ENCODE data around the gene C4BPA.
A peak's percentile ranks its signal among the peaks of the same experiment; 100 is the strongest.

C4BPA gene

GRCh38 chr1:207077012-207077411 lies 27.0 kb upstream of the C4BPA start:
- H3K9me3 ChIP-seq (ENCODE audit: insufficient read depth, low read length), result no peaks in the 10 kb centered on the region
- DNase-seq (ENCODE audit: low read depth, low spot score), result no peak
- TF ChIP-seq YY1 (IDR thresholded peaks at IDR 0.05; ENCODE audit: insufficient read depth, insufficient read length), result no peak
- no peak for TF ChIP-seq ZNF274 (IDR thresholded peaks at IDR 0.05; ENCODE audit: low read depth, low read length)
- no peak for TF ChIP-seq SUZ12 (IDR thresholded peaks at IDR 0.05; ENCODE audit: extremely low read depth, insufficient read depth, insufficient read length)
- H3K9ac ChIP-seq (ENCODE audit: insufficient read length, low read depth), result no peak overlapping the region
- no peaks in the 10 kb centered on the region for H3K4me1 ChIP-seq (ENCODE audit: insufficient read depth, insufficient read length)
- no peak overlapping the region for H3K4me3 ChIP-seq (ENCODE audit: insufficient read length, low read depth)
- H3K27me3 ChIP-seq (ENCODE audit: insufficient read depth, insufficient read length), result no peaks in the 10 kb centered on the region
- peaks cover 8% of the 10 kb centered on the region for H3K36me3 ChIP-seq (ENCODE audit: insufficient read depth, insufficient read length, low read length)

- Histone ChIP-seq H3K36me3 (ENCODE audit: insufficient read depth, insufficient read length, low read length) (peaks cover 4% of the 10 kb centered on the region), H3K9me3 (ENCODE audit: insufficient read depth, low read length) (no peaks in the 10 kb centered on the region), H3K4me3 (ENCODE audit: insufficient read length, low read depth) (no peak overlapping the region), H3K27me3 (ENCODE audit: insufficient read depth, insufficient read length) (no peaks in the 10 kb centered on the region), H3K4me1 (ENCODE audit: insufficient read depth, insufficient read length) (no peaks in the 10 kb centered on the region), H3K9ac (ENCODE audit: insufficient read length, low read depth) (no peak overlapping the region)
- TF ChIP-seq ZNF274 (IDR thresholded peaks at IDR 0.05; ENCODE audit: low read depth, low read length) (no peak), SUZ12 (IDR thresholded peaks at IDR 0.05; ENCODE audit: extremely low read depth, insufficient read depth, insufficient read length) (no peak), YY1 (IDR thresholded peaks at IDR 0.05; ENCODE audit: insufficient read depth, insufficient read length) (no peak)
- DNase-seq (ENCODE audit: low read depth, low spot score), result peak; percentile 76
Measured at GRCh38 chr1:207077470-207078377, 26.3 kb upstream of the C4BPA start.

- H3K4me3 ChIP-seq (ENCODE audit: insufficient read length, low read depth), result no peak overlapping the region
- no peaks in the 10 kb centered on the region for H3K27me3 ChIP-seq (ENCODE audit: insufficient read depth, insufficient read length)
- H3K9ac ChIP-seq (ENCODE audit: insufficient read length, low read depth), result no peak overlapping the region
- TF ChIP-seq YY1 (IDR thresholded peaks at IDR 0.05; ENCODE audit: insufficient read depth, insufficient read length) (no peak), SUZ12 (IDR thresholded peaks at IDR 0.05; ENCODE audit: extremely low read depth, insufficient read depth, insufficient read length) (no peak), ZNF274 (IDR thresholded peaks at IDR 0.05; ENCODE audit: low read depth, low read length) (no peak)
- peaks cover 4% of the 10 kb centered on the region for H3K36me3 ChIP-seq (ENCODE audit: insufficient read depth, insufficient read length, low read length)
- no peak for DNase-seq (ENCODE audit: low read depth, low spot score)
- no peaks in the 10 kb centered on the region for H3K4me1 ChIP-seq (ENCODE audit: insufficient read depth, insufficient read length)
- no peaks in the 10 kb centered on the region for H3K9me3 ChIP-seq (ENCODE audit: insufficient read depth, low read length)
Measured at GRCh38 chr1:207078578-207079132, 25.4 kb upstream of the C4BPA start.

GRCh38 chr1:207079706-207080241 lies 24.3 kb upstream of the C4BPA start:
- no peak for TF ChIP-seq SUZ12 (IDR thresholded peaks at IDR 0.05; ENCODE audit: extremely low read depth, insufficient read depth, insufficient read length)
- TF ChIP-seq YY1 (IDR thresholded peaks at IDR 0.05; ENCODE audit: insufficient read depth, insufficient read length), result no peak
- TF ChIP-seq ZNF274 (IDR thresholded peaks at IDR 0.05; ENCODE audit: low read depth, low read length), result no peak
- no peak overlapping the region for H3K9ac ChIP-seq (ENCODE audit: insufficient read length, low read depth)
- no peaks in the 10 kb centered on the region for H3K9me3 ChIP-seq (ENCODE audit: insufficient read depth, low read length)
- H3K4me1 ChIP-seq (ENCODE audit: insufficient read depth, insufficient read length), result no peaks in the 10 kb centered on the region
- peaks cover 3% of the 10 kb centered on the region for H3K36me3 ChIP-seq (ENCODE audit: insufficient read depth, insufficient read length, low read length)
- H3K27me3 ChIP-seq (ENCODE audit: insufficient read depth, insufficient read length), result no peaks in the 10 kb centered on the region
- no peak overlapping the region for H3K4me3 ChIP-seq (ENCODE audit: insufficient read length, low read depth)
- DNase-seq (ENCODE audit: low read depth, low spot score), result no peak

- H3K27me3 ChIP-seq (ENCODE audit: insufficient read depth, insufficient read length), result no peaks in the 10 kb centered on the region
- no peak overlapping the region for H3K4me3 ChIP-seq (ENCODE audit: insufficient read length, low read depth)
- H3K4me1 ChIP-seq (ENCODE audit: insufficient read depth, insufficient read length), result no peaks in the 10 kb centered on the region
- no peak overlapping the region for H3K9ac ChIP-seq (ENCODE audit: insufficient read length, low read depth)
- TF ChIP-seq ZNF274 (IDR thresholded peaks at IDR 0.05; ENCODE audit: low read depth, low read length) (no peak), YY1 (IDR thresholded peaks at IDR 0.05; ENCODE audit: insufficient read depth, insufficient read length) (no peak), SUZ12 (IDR thresholded peaks at IDR 0.05; ENCODE audit: extremely low read depth, insufficient read depth, insufficient read length) (no peak)
- no peaks in the 10 kb centered on the region for H3K9me3 ChIP-seq (ENCODE audit: insufficient read depth, low read length)
- DNase-seq (ENCODE audit: low read depth, low spot score), result no peak
- H3K36me3 ChIP-seq (ENCODE audit: insufficient read depth, insufficient read length, low read length), result no peaks in the 10 kb centered on the region
Measured at GRCh38 chr1:207081088-207081487, 22.9 kb upstream of the C4BPA start.

GRCh38 chr1:207081806-207082205 lies 22.2 kb upstream of the C4BPA start:
- Histone ChIP-seq H3K27me3 (ENCODE audit: insufficient read depth, insufficient read length) (no peaks in the 10 kb centered on the region), H3K9ac (ENCODE audit: insufficient read length, low read depth) (no peak overlapping the region), H3K4me1 (ENCODE audit: insufficient read depth, insufficient read length) (no peaks in the 10 kb centered on the region), H3K4me3 (ENCODE audit: insufficient read length, low read depth) (no peak overlapping the region), H3K9me3 (ENCODE audit: insufficient read depth, low read length) (no peaks in the 10 kb centered on the region), H3K36me3 (ENCODE audit: insufficient read depth, insufficient read length, low read length) (no peaks in the 10 kb centered on the region)
- no peak for DNase-seq (ENCODE audit: low read depth, low spot score)
- TF ChIP-seq YY1 (IDR thresholded peaks at IDR 0.05; ENCODE audit: insufficient read depth, insufficient read length) (no peak), SUZ12 (IDR thresholded peaks at IDR 0.05; ENCODE audit: extremely low read depth, insufficient read depth, insufficient read length) (no peak), ZNF274 (IDR thresholded peaks at IDR 0.05; ENCODE audit: low read depth, low read length) (no peak)

GRCh38 chr1:207084232-207084631 lies 19.8 kb upstream of the C4BPA start:
- Histone ChIP-seq H3K9me3 (ENCODE audit: insufficient read depth, low read length) (no peaks in the 10 kb centered on the region), H3K4me3 (ENCODE audit: insufficient read length, low read depth) (no peak overlapping the region), H3K27me3 (ENCODE audit: insufficient read depth, insufficient read length) (no peaks in the 10 kb centered on the region), H3K36me3 (ENCODE audit: insufficient read depth, insufficient read length, low read length) (no peaks in the 10 kb centered on the region), H3K9ac (ENCODE audit: insufficient read length, low read depth) (no peak overlapping the region), H3K4me1 (ENCODE audit: insufficient read depth, insufficient read length) (no peaks in the 10 kb centered on the region)
- TF ChIP-seq ZNF274 (IDR thresholded peaks at IDR 0.05; ENCODE audit: low read depth, low read length) (no peak), SUZ12 (IDR thresholded peaks at IDR 0.05; ENCODE audit: extremely low read depth, insufficient read depth, insufficient read length) (no peak), YY1 (IDR thresholded peaks at IDR 0.05; ENCODE audit: insufficient read depth, insufficient read length) (no peak)
- DNase-seq (ENCODE audit: low read depth, low spot score), result no peak
